H1 (cell line): ENCODE measurements around the gene MBLAC1. TPM values are rescaled to one million over a fixed set of nuclear protein-coding genes. Genes with fewer than 3 reads are reported as not detected.

ENCODE experiments used
- CBX5 ChIP-seq: fragments of 300-800, 300-1000 bp; sonication (generic); IDR thresholded peaks from 2 replicates; pipeline ENCODE4 v1.7.1; 2016; ENCODE audit warnings: antibody characterized with exemption, low read length, low read depth
- FOSL1 ChIP-seq: IDR thresholded peaks from 2 replicates; pipeline ENCODE4 v1.6.1; 2011; ENCODE audit warnings: mild to moderate bottlenecking, low read depth, low read length, moderate library complexity; ENCODE audit not compliant: insufficient read depth
- PHF8 ChIP-seq: fragments of 200-600 bp; sonication (generic); conservative IDR thresholded peaks from 2 replicates; pipeline ENCODE4 v1.7.1; 2012; ENCODE audit warnings: low read depth, mild to moderate bottlenecking, inconsistent platforms, low read length, moderate library complexity
- polyA plus RNA-seq, 7 experiments: library from polyadenylated mRNA; depleted of rRNA in 3 of 7; stranded (reverse) in 5 of 7; unstranded in 2 of 7; fragments of >200 nt in 5 of 7; fragments of 200-250 nt in 2 of 7; gene quantifications; 1 replicate in 5 of 7; 2 replicates in 1 of 7; 4 replicates in 1 of 7; pipeline versions ENCODE4 v1.2.1 to v1.2.3, GENCODE V29; 2011 to 2013; ENCODE audit warnings: missing spikeins in 2 of 7, mixed read lengths in 2 of 7
- total RNA-seq: library from RNA; stranded (reverse); fragmentation: NEBNext Ultra II Directional; extraction: Animal tissue kit (Norgen Biotek cat#: 25700); gene quantifications from 2 replicates; pipeline ENCODE4 v1.2.1, GENCODE V29; 2021

MBLAC1 gene
- total and polyA plus RNA-seq, 2 of the 8 experiments (the other 6 are each of a cell fraction or from before 2014, with no cell fraction given) = 1.00 to 1.7 TPM

DNA sequence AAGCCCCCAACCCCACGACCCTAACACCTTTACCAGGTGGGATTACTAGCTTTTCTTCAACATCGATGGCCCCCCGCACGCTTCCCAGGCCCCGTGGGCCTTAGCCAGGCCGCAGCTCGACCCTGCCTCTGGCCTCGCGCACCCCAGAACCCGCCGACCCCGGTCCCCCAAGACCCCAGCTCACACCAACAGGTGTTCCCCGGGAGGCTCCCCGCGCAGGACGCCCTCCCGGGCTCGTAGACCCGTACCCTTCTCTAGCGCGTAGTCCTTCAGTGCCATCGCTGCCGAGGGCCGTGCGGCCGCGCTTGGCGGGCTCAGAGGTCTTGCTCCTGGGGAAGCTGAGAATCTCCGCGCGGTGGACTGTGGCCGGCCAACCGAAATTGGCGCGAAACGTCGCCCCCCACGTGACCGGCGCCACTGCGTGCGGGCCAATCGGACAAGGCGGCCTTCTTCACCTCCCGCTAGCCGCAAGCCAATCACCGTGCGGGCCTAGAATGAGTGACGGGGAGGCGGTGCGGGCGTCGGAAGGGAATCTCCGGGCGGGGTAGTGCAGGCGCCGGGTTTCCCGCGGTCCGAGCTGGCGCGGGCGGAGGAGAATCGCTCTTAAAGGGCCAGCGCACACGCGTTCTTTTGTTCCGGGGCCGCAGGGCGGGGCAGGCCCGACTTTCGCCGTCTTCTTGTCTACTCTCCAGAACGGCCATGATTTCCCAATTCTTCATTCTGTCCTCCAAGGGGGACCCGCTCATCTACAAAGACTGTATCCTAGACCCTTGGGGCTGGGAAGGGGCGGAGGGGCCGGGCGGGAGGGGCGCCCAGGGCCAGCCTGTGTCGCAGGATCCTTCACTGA lies 25.5 kb upstream of the MBLAC1 start, which contains the start of the genes AP4M1 and MCM7 (continued):
- TF ChIP-seq FOSL1 = no peak
- no peak for TF ChIP-seq CBX5
- TF ChIP-seq PHF8 = peak; percentile 87
